Endothelial cell of umbilical vein (primary cell): Measurements from ENCODE around the gene C12orf42. TPM values are rescaled to one million over a fixed set of nuclear protein-coding genes. Genes with fewer than 3 reads are reported as not detected.

Source experiments
- BruUV-seq: library from RNA; stranded (reverse); fragments of 400-500 nt; replicated peaks from 2 replicates; lab custom pipeline; 2021; lab: Mats Ljungman, UMichigan
- CTCF ChIA-PET: fragments of 300-600, 350-600 bp; sonication (Branson Sonifier 250); formaldehyde crosslinking; loops from one replicate; lab custom pipeline; 2021; ENCODE audit warnings: antibody characterized with exemption, inconsistent platforms; lab: Charles Lee
- POLR2A ChIA-PET: fragments of 300-600, 350-600 bp; sonication (Branson Sonifier 250); formaldehyde crosslinking; loops from one replicate; lab custom pipeline; 2021; ENCODE audit warnings: antibody characterized with exemption, inconsistent platforms; lab: Charles Lee
- DNase-seq: peaks from one replicate; pipeline ENCODE4 v3.0.0-alpha.2; 2011; ENCODE audit warnings: low read depth, low spot score
- FAIRE-seq: peaks from 2 replicates; lab custom pipeline; 2011; peaks lifted over from hg19 to GRCh38; lab: Jason Lieb, UNC
- H2AFZ ChIP-seq: 2 replicates; pipeline ENCODE4 v1.6.0; 2012; ENCODE audit warnings: low read depth, low read length, control low read depth, inconsistent platforms
- H3K27ac ChIP-seq: 2 replicates; pipeline ENCODE4 v1.5.1; 2011; ENCODE audit warnings: low read depth, mild to moderate bottlenecking, control low read depth, low read length, moderate library complexity; ENCODE audit not compliant: insufficient read depth
- H3K27me3 ChIP-seq, 2 experiments: 2 replicates each; pipeline versions ENCODE4 v1.6.0 to v1.6.1; 2011; ENCODE audit warnings: low read length in 2 of 2, mixed read lengths in 1 of 2; ENCODE audit not compliant: control insufficient read depth in 2 of 2, insufficient read depth in 2 of 2
- H3K36me3 ChIP-seq, 2 experiments: 2 replicates in 1 of 2; 3 replicates in 1 of 2; pipeline ENCODE4 v1.5.1; 2011; ENCODE audit warnings: low read length in 2 of 2, mild to moderate bottlenecking in 1 of 2, moderate library complexity in 1 of 2; ENCODE audit not compliant: control insufficient read depth in 2 of 2, insufficient read depth in 2 of 2; ENCODE audit errors: extremely low read depth in 1 of 2
- H3K4me1 ChIP-seq: 3 replicates; pipeline ENCODE4 v1.5.1; 2011; ENCODE audit warnings: mild to moderate bottlenecking, low read length; ENCODE audit not compliant: control insufficient read depth, insufficient read depth; ENCODE audit errors: extremely low read depth
- H3K4me2 ChIP-seq: 2 replicates; pipeline ENCODE4 v1.6.1; 2011; ENCODE audit warnings: low read length, control low read depth, mixed read lengths; ENCODE audit not compliant: insufficient read depth
- H3K4me3 ChIP-seq, 3 experiments: fragments of 200-600 bp in 1 of 3; sonication (generic), shearing (Covaris generic) in 1 of 3; replicated peaks in 1 of 3; 2 replicates each; pipeline ENCODE4 v1.5.1; 2011 to 2016; ENCODE audit warnings: control low read depth in 3 of 3, low read length in 3 of 3, mild to moderate bottlenecking in 2 of 3, inconsistent platforms in 1 of 3, low read depth in 1 of 3, moderate library complexity in 1 of 3; ENCODE audit not compliant: insufficient read depth in 1 of 3
- H3K79me2 ChIP-seq: 2 replicates; pipeline ENCODE4 v1.6.0; 2012; ENCODE audit warnings: low read length, inconsistent platforms; ENCODE audit not compliant: control insufficient read depth, insufficient read depth
- H3K9ac ChIP-seq: replicated peaks from 2 replicates; pipeline ENCODE3; 2011; ENCODE audit warnings: low read length, control low read depth; ENCODE audit not compliant: insufficient read depth; ENCODE audit errors: extremely low read depth
- H3K9me1 ChIP-seq: replicated peaks from 3 replicates; pipeline ENCODE4 v1.6.0; 2011; ENCODE audit warnings: mild to moderate bottlenecking, low read length; ENCODE audit not compliant: control insufficient read depth, insufficient read depth; ENCODE audit errors: extremely low read depth
- H3K9me3 ChIP-seq: replicated peaks from 2 replicates; pipeline ENCODE4 v1.5.1; 2012; ENCODE audit warnings: low read length, inconsistent platforms; ENCODE audit not compliant: control insufficient read depth, insufficient read depth
- H4K20me1 ChIP-seq: replicated peaks from 2 replicates; pipeline ENCODE3; 2011; ENCODE audit warnings: mild to moderate bottlenecking, low read length; ENCODE audit not compliant: control insufficient read depth, insufficient read depth; ENCODE audit errors: extremely low read depth
- EZH2 ChIP-seq: IDR thresholded peaks from 2 replicates; pipeline ENCODE4 v1.6.1; 2012; ENCODE audit warnings: borderline replicate concordance, low read depth, mild to moderate bottlenecking, moderate library complexity, low read length, inconsistent platforms; ENCODE audit not compliant: severe bottlenecking
- FOS ChIP-seq: IDR thresholded peaks from 2 replicates; pipeline ENCODE4 v1.6.1; 2011; ENCODE audit warnings: mild to moderate bottlenecking, low read length, moderate library complexity, borderline replicate concordance; ENCODE audit not compliant: insufficient read depth
- GATA2 ChIP-seq: IDR thresholded peaks from 2 replicates; pipeline ENCODE4 v1.7.0; 2011; ENCODE audit warnings: low read depth, mild to moderate bottlenecking, moderate library complexity, mixed read lengths, low read length; ENCODE audit not compliant: insufficient read length, insufficient read depth
- JUN ChIP-seq: IDR thresholded peaks from 2 replicates; pipeline ENCODE4 v1.6.1; 2011; ENCODE audit warnings: borderline replicate concordance, low read depth; ENCODE audit not compliant: insufficient read length, insufficient read depth
- MYC ChIP-seq: IDR thresholded peaks from one replicate; pipeline ENCODE4 v1.6.1; 2011; ENCODE audit warnings: mild to moderate bottlenecking, low read depth, low read length
- POLR2A ChIP-seq: IDR thresholded peaks from 2 replicates; pipeline ENCODE4 v1.6.1; 2012; ENCODE audit warnings: low read depth, mild to moderate bottlenecking, control low read depth, low read length
- POLR2AphosphoS5 ChIP-seq: IDR thresholded peaks from 2 replicates; pipeline ENCODE4 v1.6.1; 2012; ENCODE audit warnings: low read depth, mild to moderate bottlenecking, control low read depth, low read length, moderate library complexity; ENCODE audit not compliant: insufficient read depth
- dilution Hi-C: fragments of 300-500 bp; cut with MboI; formaldehyde crosslinking; loops from one replicate; pipeline ENCODE4 v1.15.0; 2019; ENCODE audit warnings: low sequenced_read_pairs; ENCODE audit not compliant: extremely low pct_ligation_motif_present
- intact Hi-C: fragments of 100-400 bp; cut with micrococcal nuclease; formaldehyde crosslinking; loops from one replicate; pipeline ENCODE4 v1.10.0; 2022
- polyA plus RNA-seq, 4 experiments: library from polyadenylated mRNA; depleted of rRNA in 3 of 4; stranded (reverse) in 3 of 4; unstranded in 1 of 4; fragments of >200 nt; gene quantifications; 2 replicates each; pipeline versions ENCODE4 v1.2.1 to v1.2.3, GENCODE V29; 2011 to 2012; ENCODE audit warnings: missing spikeins in 1 of 4
- total RNA-seq: library from RNA; stranded (reverse); gene quantifications from 2 replicates; pipeline ENCODE4 v1.2.3, GENCODE V29; 2021
- TF ChIP-seq, protein P1 (sequence below), 2 donors: IDR thresholded peaks; 1 replicate in 1 of 2; 2 replicates in 1 of 2; pipeline ENCODE4 v1.5.1; 2011; ENCODE audit warnings: low read length in 2 of 2, mild to moderate bottlenecking in 2 of 2, moderate library complexity in 2 of 2, control low read depth in 1 of 2, inconsistent platforms in 1 of 2, low read depth in 1 of 2; ENCODE audit not compliant: insufficient read depth in 1 of 2; ENCODE audit errors: extremely low read depth in 1 of 2
- TF ChIP-seq, protein P2 (sequence below): IDR thresholded peaks from 2 replicates; pipeline ENCODE4 v1.6.1; 2011; ENCODE audit not compliant: insufficient read depth, insufficient read length

The C12orf42 gene
- total and polyA plus RNA-seq, 2 donors (not counting 3 experiments of a cell fraction or from before 2014, with no cell fraction given), result not detected

GRCh38 chr12:103499571-103499970 is 3.8 kb upstream of the C12orf42 start:
- dilution Hi-C loops, result no loop called here
- intact Hi-C loops, result no loop called here
- no peak overlapping the region for H3K9ac ChIP-seq
- peaks cover 0 to 4% of the 10 kb centered on the region in 2 experiments for H3K27me3 ChIP-seq
- TF ChIP-seq MYC, result no peak
- TF ChIP-seq EZH2, result no peak
- no peak for TF ChIP-seq FOS
- TF ChIP-seq, protein P1, sequence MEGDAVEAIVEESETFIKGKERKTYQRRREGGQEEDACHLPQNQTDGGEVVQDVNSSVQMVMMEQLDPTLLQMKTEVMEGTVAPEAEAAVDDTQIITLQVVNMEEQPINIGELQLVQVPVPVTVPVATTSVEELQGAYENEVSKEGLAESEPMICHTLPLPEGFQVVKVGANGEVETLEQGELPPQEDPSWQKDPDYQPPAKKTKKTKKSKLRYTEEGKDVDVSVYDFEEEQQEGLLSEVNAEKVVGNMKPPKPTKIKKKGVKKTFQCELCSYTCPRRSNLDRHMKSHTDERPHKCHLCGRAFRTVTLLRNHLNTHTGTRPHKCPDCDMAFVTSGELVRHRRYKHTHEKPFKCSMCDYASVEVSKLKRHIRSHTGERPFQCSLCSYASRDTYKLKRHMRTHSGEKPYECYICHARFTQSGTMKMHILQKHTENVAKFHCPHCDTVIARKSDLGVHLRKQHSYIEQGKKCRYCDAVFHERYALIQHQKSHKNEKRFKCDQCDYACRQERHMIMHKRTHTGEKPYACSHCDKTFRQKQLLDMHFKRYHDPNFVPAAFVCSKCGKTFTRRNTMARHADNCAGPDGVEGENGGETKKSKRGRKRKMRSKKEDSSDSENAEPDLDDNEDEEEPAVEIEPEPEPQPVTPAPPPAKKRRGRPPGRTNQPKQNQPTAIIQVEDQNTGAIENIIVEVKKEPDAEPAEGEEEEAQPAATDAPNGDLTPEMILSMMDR (IDR thresholded peaks at IDR 0.05; ENCODE audit: extremely low read depth in 1 of 2, insufficient read depth in 1 of 2, low read depth in 1 of 2, low read length in 2 of 2), result no peak
- no peak for TF ChIP-seq POLR2A
- TF ChIP-seq GATA2, result no peak
- TF ChIP-seq POLR2AphosphoS5, result no peak
- no peak for TF ChIP-seq JUN
- TF ChIP-seq, protein P2, sequence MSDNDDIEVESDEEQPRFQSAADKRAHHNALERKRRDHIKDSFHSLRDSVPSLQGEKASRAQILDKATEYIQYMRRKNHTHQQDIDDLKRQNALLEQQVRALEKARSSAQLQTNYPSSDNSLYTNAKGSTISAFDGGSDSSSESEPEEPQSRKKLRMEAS, result no peak
- no peaks in the 10 kb centered on the region for H3K9me1 ChIP-seq
- H3K79me2 ChIP-seq, result no peaks in the 10 kb centered on the region
- BruUV-seq, result no TSS peak
- DNase-seq, result no peak
- H3K36me3 ChIP-seq, result no peaks in the 10 kb centered on the region
- POLR2A ChIA-PET, result no interaction called here
- no peak overlapping the region for H2AFZ ChIP-seq
- no peaks in the 10 kb centered on the region for H3K4me1 ChIP-seq
- no peak for FAIRE-seq
- CTCF ChIA-PET, result no interaction called here
- H3K9me3 ChIP-seq, result no peaks in the 10 kb centered on the region
- no peaks in the 10 kb centered on the region for H4K20me1 ChIP-seq
- H3K27ac ChIP-seq, result no peak overlapping the region
- H3K4me2 ChIP-seq, result no peak overlapping the region
- H3K4me3 ChIP-seq, result no peak overlapping the region
